GM12878 (cell line): ENCODE data around the gene EML3. TPM values are rescaled to one million over a fixed set of nuclear protein-coding genes. Genes with fewer than 3 reads are reported as not detected.

Experiments
- BACH1 ChIP-seq: fragments of 450-650 bp; IDR thresholded peaks from 2 replicates; pipeline ENCODE4 v1.6.1; 2017; ENCODE audit warnings: mild to moderate bottlenecking, borderline replicate concordance
- BMI1 ChIP-seq: fragments of 450-650 bp; IDR thresholded peaks from 2 replicates; pipeline ENCODE4 v1.6.1; 2016; ENCODE audit warnings: mild to moderate bottlenecking, moderate library complexity, borderline replicate concordance
- CBFB ChIP-seq: IDR thresholded peaks from 2 replicates; pipeline ENCODE4 v1.6.1; 2016; ENCODE audit warnings: antibody characterized with exemption, low read depth
- CBX3 ChIP-seq: fragments of 200-600 bp; sonication (generic); IDR thresholded peaks from 2 replicates; pipeline ENCODE4 v1.6.1; 2016; ENCODE audit warnings: low read depth, borderline replicate concordance
- CHD1 ChIP-seq: IDR thresholded peaks from 2 replicates; pipeline ENCODE4 v1.6.1; 2012; ENCODE audit warnings: low read depth, low read length, improper control_type of control experiment
- CREM ChIP-seq: IDR thresholded peaks from 2 replicates; pipeline ENCODE4 v1.6.1; 2014; ENCODE audit warnings: antibody characterized with exemption, low read depth
- EGR1 ChIP-seq, 2 experiments: IDR thresholded peaks; 1 replicate in 1 of 2; 2 replicates in 1 of 2; pipeline ENCODE4 v1.6.1; 2011 to 2012; ENCODE audit warnings: low read depth in 2 of 2, low read length in 2 of 2, borderline replicate concordance in 1 of 2, mild to moderate bottlenecking in 1 of 2, moderate library complexity in 1 of 2
- ESRRA ChIP-seq: IDR thresholded peaks from 2 replicates; pipeline ENCODE4 v1.6.1; 2012; ENCODE audit warnings: mild to moderate bottlenecking, low read length, improper control_type of control experiment
- HCFC1 ChIP-seq: fragments of 150-350 bp; IDR thresholded peaks from 2 replicates; pipeline ENCODE4 v1.6.1; 2014; ENCODE audit warnings: low read length
- HDAC2 ChIP-seq: fragments of 200-600 bp; sonication (generic); IDR thresholded peaks from 2 replicates; pipeline ENCODE4 v1.6.1; 2017
- IKZF2 ChIP-seq, 2 experiments: fragments of 450-650 bp; IDR thresholded peaks; 2 replicates each; pipeline ENCODE4 v1.6.1; 2017; ENCODE audit warnings: mild to moderate bottlenecking in 2 of 2, moderate library complexity in 2 of 2
- KAT2A ChIP-seq: conservative IDR thresholded peaks from 2 replicates; pipeline ENCODE4 v1.6.1; 2011; ENCODE audit warnings: low read depth, low read length; ENCODE audit not compliant: control insufficient read depth
- LARP7 ChIP-seq: fragments of 450-650 bp; IDR thresholded peaks from 2 replicates; pipeline ENCODE4 v1.6.1; 2017; ENCODE audit warnings: mild to moderate bottlenecking
- MEF2A ChIP-seq: IDR thresholded peaks from 2 replicates; pipeline ENCODE4 v1.6.1; 2011; ENCODE audit warnings: low read depth, mild to moderate bottlenecking, low read length, moderate library complexity; ENCODE audit not compliant: insufficient read depth
- POLR2A ChIP-seq: IDR thresholded peaks from 2 replicates; pipeline ENCODE4 v1.6.1; 2011; ENCODE audit warnings: low read depth, mild to moderate bottlenecking, low read length
- POLR2AphosphoS2 ChIP-seq: IDR thresholded peaks from 2 replicates; pipeline ENCODE4 v1.6.1; 2011; ENCODE audit warnings: low read depth, mild to moderate bottlenecking, low read length, improper control_type of control experiment, moderate library complexity
- POU2F2 ChIP-seq: IDR thresholded peaks from 3 replicates; pipeline ENCODE4 v1.6.1; 2011; ENCODE audit warnings: low read depth, mild to moderate bottlenecking, low read length, borderline replicate concordance
- RFX5 ChIP-seq: IDR thresholded peaks from 2 replicates; pipeline ENCODE4 v1.6.1; 2011; ENCODE audit warnings: low read depth, low read length, improper control_type of control experiment
- SMARCA5 ChIP-seq: fragments of 450-650 bp; IDR thresholded peaks from 2 replicates; pipeline ENCODE4 v1.6.1; 2017; ENCODE audit warnings: mild to moderate bottlenecking
- SP1 ChIP-seq: IDR thresholded peaks from one replicate; pipeline ENCODE4 v1.6.1; 2011; ENCODE audit warnings: low read depth, low read length
- TAF1 ChIP-seq: IDR thresholded peaks from 2 replicates; pipeline ENCODE4 v1.6.1; 2011; ENCODE audit warnings: mild to moderate bottlenecking, low read depth, low read length, borderline replicate concordance
- TBL1XR1 ChIP-seq: IDR thresholded peaks from 2 replicates; pipeline ENCODE4 v1.6.1; 2012; ENCODE audit warnings: low read depth, low read length, improper control_type of control experiment
- TCF12 ChIP-seq: IDR thresholded peaks from 2 replicates; pipeline ENCODE4 v1.6.1; 2011; ENCODE audit warnings: low read depth, mild to moderate bottlenecking, low read length
- YBX1 ChIP-seq: fragments of 450-650 bp; IDR thresholded peaks from 2 replicates; pipeline ENCODE4 v1.6.1; 2016; ENCODE audit warnings: antibody characterized with exemption
- polyA plus RNA-seq, 11 experiments: library from polyadenylated mRNA; depleted of rRNA in 4 of 11; unstranded in 6 of 11; stranded (reverse) in 5 of 11; fragments of >200 nt; fragmentation: Nextera tagmentation in 4 of 11; fragmentation: Illumina TruSeq in 1 of 11; extraction: Ambion mirVana in 4 of 11; extraction: Trizol in 1 of 11; gene quantifications; 1 replicate in 1 of 11; 2 replicates in 10 of 11; pipeline versions ENCODE4 v1.2.1 to v1.2.3, GENCODE V29; 2011 to 2016; ENCODE audit warnings: inconsistent platforms in 2 of 11, missing spikeins in 2 of 11, low read depth in 1 of 11
- total RNA-seq, 4 experiments: library from RNA; depleted of rRNA in 3 of 4; stranded (reverse); fragments of >200 nt in 3 of 4; fragmentation: Illumina TruSeq in 1 of 4; extraction: Trizol in 1 of 4; gene quantifications; 2 replicates each; pipeline versions ENCODE4 v1.2.1 to v1.2.3, GENCODE V29; 2013 to 2021
- TF ChIP-seq, protein P1 (sequence below): fragments of 450-650 bp; IDR thresholded peaks from 2 replicates; pipeline ENCODE4 v1.6.1; 2016; ENCODE audit warnings: mild to moderate bottlenecking
- TF ChIP-seq, protein P2 (sequence below): fragments of 450-650 bp; IDR thresholded peaks from 2 replicates; pipeline ENCODE4 v1.6.1; 2016; ENCODE audit warnings: mild to moderate bottlenecking
- TF ChIP-seq, protein P3 (sequence below): IDR thresholded peaks from 2 replicates; pipeline ENCODE4 v1.6.1; 2012; ENCODE audit warnings: low read depth, low read length, improper control_type of control experiment
- TF ChIP-seq, protein P4 (sequence below): IDR thresholded peaks from 2 replicates; pipeline ENCODE4 v1.6.1; 2012; ENCODE audit warnings: low read length, inconsistent platforms

The EML3 gene
- total and polyA plus RNA-seq, 10 of the 15 experiments (the other 5 are each of a cell fraction or from before 2014, with no cell fraction given): 0.58 to 82.5 (median 24.8) TPM

DNA sequence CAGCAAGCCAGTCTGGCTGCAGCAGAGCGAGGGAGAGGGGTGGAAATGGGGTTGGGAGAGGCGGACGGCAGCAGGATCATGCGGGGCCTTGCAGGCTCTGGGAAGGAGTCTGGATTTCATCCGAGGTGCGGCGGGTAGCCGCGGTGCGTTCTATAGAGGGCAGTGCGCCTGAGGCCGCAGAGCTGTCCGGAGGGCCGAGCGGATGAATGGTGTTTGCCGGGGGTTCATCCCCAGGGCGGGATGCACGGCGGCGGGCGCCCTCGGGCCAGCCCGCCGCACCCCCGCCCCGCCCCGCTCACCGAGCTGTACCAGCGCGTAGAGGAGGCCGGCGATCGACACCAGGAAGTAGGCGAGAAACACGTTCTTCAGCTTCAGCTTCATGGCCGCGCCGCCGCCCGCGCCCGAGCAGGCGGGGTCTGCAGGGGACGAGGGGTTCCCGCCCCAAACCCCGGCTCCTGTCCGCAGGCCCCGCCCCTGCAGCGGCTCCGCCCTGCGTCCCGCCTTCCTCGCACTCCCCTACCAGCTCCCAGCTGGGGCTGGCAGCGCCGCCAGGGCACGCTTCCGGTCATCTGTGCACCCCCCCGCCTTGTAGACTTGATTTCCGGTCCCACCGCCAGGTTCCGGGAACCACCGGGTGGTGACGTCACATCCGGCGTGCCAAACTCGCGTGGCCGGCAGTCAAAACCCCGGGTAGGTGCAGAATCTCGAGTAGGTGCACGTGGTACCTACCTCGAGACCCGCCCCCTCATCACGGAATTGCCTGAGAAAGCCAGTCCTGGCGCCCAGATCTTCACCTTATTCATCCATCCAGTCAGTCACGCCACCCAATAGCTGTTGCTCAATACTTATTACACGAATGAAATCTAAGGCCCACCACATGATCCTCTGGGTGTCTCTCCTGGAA is 9.2 kb upstream of the EML3 start, which contains the start of gene B3GAT3 (continued):
- TF ChIP-seq, protein P1, sequence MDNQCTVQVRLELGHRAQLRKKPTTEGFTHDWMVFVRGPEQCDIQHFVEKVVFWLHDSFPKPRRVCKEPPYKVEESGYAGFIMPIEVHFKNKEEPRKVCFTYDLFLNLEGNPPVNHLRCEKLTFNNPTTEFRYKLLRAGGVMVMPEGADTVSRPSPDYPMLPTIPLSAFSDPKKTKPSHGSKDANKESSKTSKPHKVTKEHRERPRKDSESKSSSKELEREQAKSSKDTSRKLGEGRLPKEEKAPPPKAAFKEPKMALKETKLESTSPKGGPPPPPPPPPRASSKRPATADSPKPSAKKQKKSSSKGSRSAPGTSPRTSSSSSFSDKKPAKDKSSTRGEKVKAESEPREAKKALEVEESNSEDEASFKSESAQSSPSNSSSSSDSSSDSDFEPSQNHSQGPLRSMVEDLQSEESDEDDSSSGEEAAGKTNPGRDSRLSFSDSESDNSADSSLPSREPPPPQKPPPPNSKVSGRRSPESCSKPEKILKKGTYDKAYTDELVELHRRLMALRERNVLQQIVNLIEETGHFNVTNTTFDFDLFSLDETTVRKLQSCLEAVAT: 0 out of 2 replicates have a peak, but pooled peaks have one; percentile 23
- TF ChIP-seq HCFC1 (peak; percentile 70), CBFB (peak; percentile 55; the same call in 1 of the 2 replicates), HDAC2 (no peak), CBX3 (no peak), TAF1 (peak; percentile 52; the same call in 1 of the 2 replicates), CREM (peak; percentile 97), POU2F2 (0 out of 3 replicates have a peak, but pooled peaks have one; percentile 5), CHD1 (0 out of 2 replicates have a peak, but pooled peaks have one; percentile 6), BACH1 (peak; percentile 76), MEF2A (no peak), RFX5 (0 out of 2 replicates have a peak, but pooled peaks have one; percentile 55), IKZF2 (IDR thresholded peaks at IDR 0.05) (no peak; a peak in 1 of 4 replicates), SP1 (peak; percentile 60), TBL1XR1 (no peak), ESRRA (no peak), LARP7 (peak; percentile 47; the same call in 1 of the 2 replicates), KAT2A (no peak), POLR2AphosphoS2 (0 out of 2 replicates have a peak, but pooled peaks have one; percentile 74), TCF12 (peak; percentile 60; the same call in 1 of the 2 replicates), BMI1 (no peak), EGR1 (IDR thresholded peaks at IDR 0.05; ENCODE audit: borderline replicate concordance in 1 of 2, low read depth in 2 of 2, low read length in 2 of 2) (peak; percentile 43 to 59), POLR2A (peak; percentile 84), YBX1 (no peak), SMARCA5 (0 out of 2 replicates have a peak, but pooled peaks have one; percentile 39)
- TF ChIP-seq, protein P2, sequence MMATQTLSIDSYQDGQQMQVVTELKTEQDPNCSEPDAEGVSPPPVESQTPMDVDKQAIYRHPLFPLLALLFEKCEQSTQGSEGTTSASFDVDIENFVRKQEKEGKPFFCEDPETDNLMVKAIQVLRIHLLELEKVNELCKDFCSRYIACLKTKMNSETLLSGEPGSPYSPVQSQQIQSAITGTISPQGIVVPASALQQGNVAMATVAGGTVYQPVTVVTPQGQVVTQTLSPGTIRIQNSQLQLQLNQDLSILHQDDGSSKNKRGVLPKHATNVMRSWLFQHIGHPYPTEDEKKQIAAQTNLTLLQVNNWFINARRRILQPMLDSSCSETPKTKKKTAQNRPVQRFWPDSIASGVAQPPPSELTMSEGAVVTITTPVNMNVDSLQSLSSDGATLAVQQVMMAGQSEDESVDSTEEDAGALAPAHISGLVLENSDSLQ: peak; percentile 72
- TF ChIP-seq, protein P3, sequence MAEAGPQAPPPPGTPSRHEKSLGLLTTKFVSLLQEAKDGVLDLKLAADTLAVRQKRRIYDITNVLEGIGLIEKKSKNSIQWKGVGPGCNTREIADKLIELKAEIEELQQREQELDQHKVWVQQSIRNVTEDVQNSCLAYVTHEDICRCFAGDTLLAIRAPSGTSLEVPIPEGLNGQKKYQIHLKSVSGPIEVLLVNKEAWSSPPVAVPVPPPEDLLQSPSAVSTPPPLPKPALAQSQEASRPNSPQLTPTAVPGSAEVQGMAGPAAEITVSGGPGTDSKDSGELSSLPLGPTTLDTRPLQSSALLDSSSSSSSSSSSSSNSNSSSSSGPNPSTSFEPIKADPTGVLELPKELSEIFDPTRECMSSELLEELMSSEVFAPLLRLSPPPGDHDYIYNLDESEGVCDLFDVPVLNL: peak; percentile 25; the same call in 1 of the 2 replicates
- TF ChIP-seq, protein P4, sequence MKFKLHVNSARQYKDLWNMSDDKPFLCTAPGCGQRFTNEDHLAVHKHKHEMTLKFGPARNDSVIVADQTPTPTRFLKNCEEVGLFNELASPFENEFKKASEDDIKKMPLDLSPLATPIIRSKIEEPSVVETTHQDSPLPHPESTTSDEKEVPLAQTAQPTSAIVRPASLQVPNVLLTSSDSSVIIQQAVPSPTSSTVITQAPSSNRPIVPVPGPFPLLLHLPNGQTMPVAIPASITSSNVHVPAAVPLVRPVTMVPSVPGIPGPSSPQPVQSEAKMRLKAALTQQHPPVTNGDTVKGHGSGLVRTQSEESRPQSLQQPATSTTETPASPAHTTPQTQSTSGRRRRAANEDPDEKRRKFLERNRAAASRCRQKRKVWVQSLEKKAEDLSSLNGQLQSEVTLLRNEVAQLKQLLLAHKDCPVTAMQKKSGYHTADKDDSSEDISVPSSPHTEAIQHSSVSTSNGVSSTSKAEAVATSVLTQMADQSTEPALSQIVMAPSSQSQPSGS: peak; percentile 89
